ENCODE results near the gene LPA.

DNA sequence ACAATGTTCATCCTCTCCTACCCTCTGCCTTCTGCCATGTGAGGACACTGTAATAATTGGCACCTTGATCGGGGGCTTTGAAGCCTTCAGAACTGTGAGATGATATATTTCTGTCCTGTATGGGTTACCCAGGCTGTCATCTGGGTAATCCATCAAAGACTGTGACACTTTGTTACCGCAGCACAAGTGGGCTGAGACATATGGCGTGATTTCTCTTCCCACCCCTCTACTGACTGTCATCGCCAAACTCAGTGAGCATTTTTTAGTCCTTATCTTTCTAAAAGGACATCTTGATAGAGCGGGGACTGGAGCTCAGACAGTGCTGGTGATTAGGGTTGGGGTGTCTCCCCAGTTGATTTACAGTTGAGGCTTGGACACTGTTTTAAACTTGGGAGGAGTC lies 27.5 kb upstream of the LPA start:
- no peak for TF ChIP-seq POLR2AphosphoS5 (IDR thresholded peaks at IDR 0.05)
- no peak for TF ChIP-seq EP300 (IDR thresholded peaks at IDR 0.05)
- TF ChIP-seq, protein P1, sequence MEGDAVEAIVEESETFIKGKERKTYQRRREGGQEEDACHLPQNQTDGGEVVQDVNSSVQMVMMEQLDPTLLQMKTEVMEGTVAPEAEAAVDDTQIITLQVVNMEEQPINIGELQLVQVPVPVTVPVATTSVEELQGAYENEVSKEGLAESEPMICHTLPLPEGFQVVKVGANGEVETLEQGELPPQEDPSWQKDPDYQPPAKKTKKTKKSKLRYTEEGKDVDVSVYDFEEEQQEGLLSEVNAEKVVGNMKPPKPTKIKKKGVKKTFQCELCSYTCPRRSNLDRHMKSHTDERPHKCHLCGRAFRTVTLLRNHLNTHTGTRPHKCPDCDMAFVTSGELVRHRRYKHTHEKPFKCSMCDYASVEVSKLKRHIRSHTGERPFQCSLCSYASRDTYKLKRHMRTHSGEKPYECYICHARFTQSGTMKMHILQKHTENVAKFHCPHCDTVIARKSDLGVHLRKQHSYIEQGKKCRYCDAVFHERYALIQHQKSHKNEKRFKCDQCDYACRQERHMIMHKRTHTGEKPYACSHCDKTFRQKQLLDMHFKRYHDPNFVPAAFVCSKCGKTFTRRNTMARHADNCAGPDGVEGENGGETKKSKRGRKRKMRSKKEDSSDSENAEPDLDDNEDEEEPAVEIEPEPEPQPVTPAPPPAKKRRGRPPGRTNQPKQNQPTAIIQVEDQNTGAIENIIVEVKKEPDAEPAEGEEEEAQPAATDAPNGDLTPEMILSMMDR (IDR thresholded peaks at IDR 0.05): no peak
- TF ChIP-seq POLR2A (IDR thresholded peaks at IDR 0.05): no peak
